Left hindlimb (tissue), 1 donor: Measurements from ENCODE around the gene FAM217B.

Source experiments
- DNase-seq: peaks from one replicate; pipeline ENCODE4 v3.0.0-alpha.2; 2018

FAM217B gene

GRCh38 chr20:59940129-59940955, at the start of gene FAM217B, which contains the start of gene PPP1R3D:
Gene FAM217B (plus strand): TSS chr20:59940389. CDS start chr20:59943944, 3,555 bp downstream.
Gene PPP1R3D (minus strand): TSS chr20:59940305. CDS start chr20:59939931, 374 bp downstream.
- peak; percentile 97 for DNase-seq

GRCh38 chr20:59891581-59891980, 48.6 kb upstream of the FAM217B start:
- DNase-seq = no peak

- no peak for DNase-seq
Observed at GRCh38 chr20:59895908-59896307, 44.3 kb upstream of the FAM217B start.

- DNase-seq = no peak
Observed at GRCh38 chr20:59902470-59902869, 37.7 kb upstream of the FAM217B start.

GRCh38 chr20:59903621-59904020, 36.6 kb upstream of the FAM217B start:
- no peak for DNase-seq

GRCh38 chr20:59908855-59909254, 31.3 kb upstream of the FAM217B start:
- no peak for DNase-seq

GRCh38 chr20:59911041-59911440, 29.1 kb upstream of the FAM217B start:
- no peak for DNase-seq

GRCh38 chr20:59912609-59913008, 27.6 kb upstream of the FAM217B start:
- DNase-seq = no peak

- DNase-seq = no peak
Observed at GRCh38 chr20:59920944-59921343, 19.2 kb upstream of the FAM217B start.

GRCh38 chr20:59923514-59923913, 16.7 kb upstream of the FAM217B start:
- DNase-seq = no peak

GRCh38 chr20:59925359-59925758, 14.8 kb upstream of the FAM217B start:
- no peak for DNase-seq

GRCh38 chr20:59925899-59926298, 14.3 kb upstream of the FAM217B start:
- no peak for DNase-seq

GRCh38 chr20:59931511-59932312, 8.5 kb upstream of the FAM217B start:
- DNase-seq = no peak

- peak; percentile 28 for DNase-seq
Observed at GRCh38 chr20:59932616-59933295, 7.4 kb upstream of the FAM217B start.

- DNase-seq = peak; percentile 68
Observed at GRCh38 chr20:59933296-59933848, 6.8 kb upstream of the FAM217B start, which contains the start of gene SYCP2. Gene SYCP2 (minus strand): TSS chr20:59933637. CDS start chr20:59922413, 11,224 bp downstream.

GRCh38 chr20:59933849-59934585, 6.2 kb upstream of the FAM217B start:
- DNase-seq = peak; percentile 81

- no peak for DNase-seq
Observed at GRCh38 chr20:59935457-59936185, 4.6 kb upstream of the FAM217B start.

GRCh38 chr20:59936409-59936808, 3.8 kb upstream of the FAM217B start:
- no peak for DNase-seq

- no peak for DNase-seq
Observed at GRCh38 chr20:59937150-59937549, 3.0 kb upstream of the FAM217B start.

- no peak for DNase-seq
Observed at GRCh38 chr20:59938221-59938620, 2.0 kb upstream of the FAM217B start.

- no peak for DNase-seq
Observed at GRCh38 chr20:59938696-59939051, 1.5 kb upstream of the FAM217B start.
